ENCODE results near the gene SYTL3.
"Not testable (repeated sequence)": the region's sequence is repeated elsewhere in the genome, so short reads cannot be mapped to it uniquely, and the experiment has no call there.

SYTL3 gene

DNA sequence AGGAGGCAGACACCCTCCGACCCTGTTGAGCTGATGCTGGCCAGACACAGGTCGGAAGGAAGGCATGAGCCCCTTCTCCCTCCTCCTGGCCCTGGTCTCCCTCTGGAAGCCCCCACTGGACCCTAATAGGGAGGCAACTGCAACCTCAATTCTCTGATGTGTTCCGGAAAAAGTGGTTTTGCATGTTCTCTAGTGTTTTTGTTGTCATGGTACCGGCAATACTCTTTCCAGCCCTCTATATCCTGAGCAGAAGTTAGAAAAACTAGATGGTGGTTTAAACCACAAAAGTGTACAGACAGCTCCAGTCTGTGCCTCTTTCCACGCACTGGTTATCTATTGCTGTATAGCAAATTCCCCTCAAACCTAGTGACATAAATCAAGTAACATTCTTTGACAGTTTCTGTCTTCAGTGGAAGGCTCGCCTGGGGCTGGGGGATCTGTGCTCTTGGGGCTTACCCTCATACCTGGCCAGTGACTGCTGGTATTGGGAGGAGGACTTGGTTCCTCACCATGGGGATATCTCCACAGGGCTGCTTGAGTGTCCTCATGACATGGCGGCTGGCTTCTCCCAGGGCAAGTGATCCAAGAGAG lies 37.0 kb downstream of the SYTL3 start:
- no peak for DNase-seq

DNA sequence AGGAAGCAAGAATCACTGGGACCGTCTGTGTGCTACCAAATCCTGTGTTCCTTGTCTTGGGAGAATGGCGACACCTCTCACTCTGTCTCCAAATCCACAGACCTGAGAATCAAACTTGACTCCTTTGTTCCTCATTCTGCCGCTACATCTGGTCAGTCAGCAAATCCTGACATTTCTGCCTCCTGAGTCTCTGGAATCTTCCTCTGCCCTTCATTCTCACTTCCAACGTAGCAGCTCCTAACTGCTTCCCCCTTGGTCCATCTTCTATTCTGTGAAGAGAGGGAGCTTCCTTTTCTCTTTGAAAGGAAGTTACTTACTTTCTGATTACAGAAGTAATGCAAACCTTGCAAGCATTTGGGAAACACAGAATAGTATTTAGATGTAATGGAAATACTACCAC lies 37.7 kb downstream of the SYTL3 start:
- DNase-seq: no peak

DNA sequence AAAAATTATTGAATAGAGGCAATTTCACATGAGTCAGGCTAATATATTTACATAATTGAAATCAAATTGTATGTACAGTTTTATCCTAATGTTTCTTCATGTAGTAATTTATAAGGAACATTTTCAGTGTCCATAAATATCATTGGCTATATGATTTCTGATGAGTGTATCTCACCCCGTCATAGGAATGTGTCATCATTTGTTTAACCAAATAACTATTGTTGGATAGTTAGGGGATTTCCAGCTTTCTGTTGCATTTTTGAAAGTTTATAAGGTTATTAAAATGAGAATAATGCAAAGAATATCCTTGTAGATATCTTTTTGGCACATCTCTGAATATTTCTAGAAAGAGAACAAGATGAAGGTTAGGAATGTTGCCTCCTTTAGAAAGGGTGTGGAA lies 39.0 kb downstream of the SYTL3 start:
- no peak for DNase-seq

DNA sequence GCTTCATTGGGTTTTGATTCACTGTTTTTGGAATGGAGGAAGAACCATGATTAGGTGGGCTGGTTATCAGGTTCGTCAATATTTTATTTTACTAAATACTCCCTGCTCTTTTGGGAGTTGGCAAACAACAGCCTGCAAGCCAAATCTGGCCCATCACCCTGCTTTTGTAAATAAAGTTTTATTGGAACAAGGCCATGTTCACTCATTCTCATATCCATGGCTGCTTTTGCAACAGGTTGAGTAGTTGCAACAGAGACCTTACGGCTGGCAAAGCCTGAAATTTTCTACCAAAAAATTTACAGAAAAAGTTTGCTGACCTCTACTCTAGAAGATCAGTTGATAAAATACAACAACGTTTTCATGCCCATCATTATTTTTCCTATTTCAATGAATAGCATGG lies 45.1 kb downstream of the SYTL3 start:
- DNase-seq: no peak

DNA sequence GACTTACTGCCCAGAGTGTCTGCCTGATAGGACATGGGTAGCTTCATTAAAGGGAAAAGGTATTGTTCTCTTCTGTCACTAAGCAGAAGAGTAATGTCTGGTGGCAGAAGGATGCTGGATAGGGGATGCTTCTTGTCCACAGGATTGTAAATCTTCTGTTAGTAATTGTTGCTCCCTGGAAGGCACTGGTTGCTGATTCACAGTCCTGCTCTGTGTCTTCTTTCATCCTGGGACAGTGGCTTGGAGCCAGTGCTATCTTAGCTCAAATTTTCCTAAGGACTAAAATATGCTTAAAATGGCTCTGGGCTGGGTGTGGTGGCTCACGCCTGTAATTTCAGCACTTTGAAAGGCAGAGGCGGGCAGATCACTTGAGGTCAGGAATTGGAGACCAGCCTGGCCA lies 48.0 kb downstream of the SYTL3 start:
- DNase-seq: no peak

DNA sequence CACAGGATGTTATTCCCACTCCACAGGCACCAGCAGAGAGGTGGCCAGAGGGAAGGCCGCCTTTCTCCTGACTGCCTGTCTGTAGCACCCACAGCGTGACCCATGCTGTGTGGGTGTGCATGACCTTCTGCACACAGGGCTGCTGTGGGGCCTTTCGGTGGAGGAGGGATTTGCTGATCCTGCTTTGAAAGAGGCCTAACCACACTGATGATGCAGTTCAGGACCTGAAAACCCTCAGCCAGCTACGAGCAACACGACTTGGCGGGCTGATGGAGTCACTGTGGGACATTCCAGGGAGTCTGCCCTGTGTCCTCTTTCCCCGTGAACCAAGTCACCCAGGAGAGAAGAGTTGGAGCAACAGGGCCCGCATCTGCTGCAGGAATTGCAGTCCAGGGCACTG lies 49.1 kb downstream of the SYTL3 start:
- DNase-seq: no peak

DNA sequence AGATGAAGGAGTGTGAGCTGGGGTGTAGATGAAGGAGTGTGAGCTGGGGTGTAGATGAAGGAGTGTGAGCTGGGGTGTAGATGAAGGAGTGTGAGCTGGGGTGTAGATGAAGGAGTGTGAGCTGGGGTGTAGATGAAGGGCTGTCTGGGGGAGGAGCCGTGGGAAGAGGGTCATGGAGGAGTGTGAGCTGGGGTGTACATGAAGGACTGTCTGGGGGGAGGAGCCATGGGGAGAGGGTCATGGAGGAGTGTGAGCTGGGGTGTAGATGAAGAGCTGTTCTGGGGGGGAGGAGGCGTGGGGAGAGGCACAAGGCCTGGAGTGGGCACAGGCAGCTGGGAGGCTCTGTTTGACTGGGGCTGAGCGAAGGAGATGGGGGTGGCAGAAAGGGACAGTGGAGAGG lies 51.4 kb downstream of the SYTL3 start:
- DNase-seq: not testable (repeated sequence)

DNA sequence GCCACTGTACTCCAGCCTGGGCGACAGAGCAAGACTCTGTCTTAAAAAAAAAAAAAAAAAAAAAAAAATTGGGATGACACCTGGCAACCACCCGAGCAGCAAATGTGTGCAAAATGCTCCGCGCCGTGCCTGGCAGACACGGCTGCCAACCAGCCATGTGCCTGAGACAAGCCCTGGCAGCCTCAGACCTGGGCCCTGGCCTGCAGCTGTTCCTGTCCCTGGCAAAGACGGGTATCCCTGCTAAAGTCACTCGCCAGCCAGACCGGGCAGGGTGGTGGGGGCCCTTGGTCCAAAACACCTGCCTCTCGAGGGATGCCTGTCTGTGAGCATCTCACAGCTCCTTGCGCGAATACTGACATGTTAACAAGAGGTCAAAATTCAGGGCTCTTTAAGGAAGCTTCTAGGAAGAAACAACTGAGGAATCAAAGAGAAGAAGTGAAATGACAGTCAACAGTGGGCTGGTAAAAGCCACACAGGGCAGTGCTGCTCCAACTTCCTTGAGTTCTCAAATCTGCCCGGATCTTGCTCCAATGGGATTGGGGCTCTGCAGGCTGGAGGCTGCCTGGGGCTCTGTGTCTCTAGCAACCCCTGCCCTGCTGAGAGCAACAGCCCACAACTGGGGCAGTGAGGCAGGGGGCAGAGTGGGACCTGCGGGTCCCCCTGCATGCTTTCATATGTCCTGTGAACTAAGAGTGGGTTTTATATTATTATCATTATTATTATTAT lies 53.4 kb downstream of the SYTL3 start:
- peak in 5 of 51 donors; percentile 4 to 20 (median 15) for DNase-seq

DNA sequence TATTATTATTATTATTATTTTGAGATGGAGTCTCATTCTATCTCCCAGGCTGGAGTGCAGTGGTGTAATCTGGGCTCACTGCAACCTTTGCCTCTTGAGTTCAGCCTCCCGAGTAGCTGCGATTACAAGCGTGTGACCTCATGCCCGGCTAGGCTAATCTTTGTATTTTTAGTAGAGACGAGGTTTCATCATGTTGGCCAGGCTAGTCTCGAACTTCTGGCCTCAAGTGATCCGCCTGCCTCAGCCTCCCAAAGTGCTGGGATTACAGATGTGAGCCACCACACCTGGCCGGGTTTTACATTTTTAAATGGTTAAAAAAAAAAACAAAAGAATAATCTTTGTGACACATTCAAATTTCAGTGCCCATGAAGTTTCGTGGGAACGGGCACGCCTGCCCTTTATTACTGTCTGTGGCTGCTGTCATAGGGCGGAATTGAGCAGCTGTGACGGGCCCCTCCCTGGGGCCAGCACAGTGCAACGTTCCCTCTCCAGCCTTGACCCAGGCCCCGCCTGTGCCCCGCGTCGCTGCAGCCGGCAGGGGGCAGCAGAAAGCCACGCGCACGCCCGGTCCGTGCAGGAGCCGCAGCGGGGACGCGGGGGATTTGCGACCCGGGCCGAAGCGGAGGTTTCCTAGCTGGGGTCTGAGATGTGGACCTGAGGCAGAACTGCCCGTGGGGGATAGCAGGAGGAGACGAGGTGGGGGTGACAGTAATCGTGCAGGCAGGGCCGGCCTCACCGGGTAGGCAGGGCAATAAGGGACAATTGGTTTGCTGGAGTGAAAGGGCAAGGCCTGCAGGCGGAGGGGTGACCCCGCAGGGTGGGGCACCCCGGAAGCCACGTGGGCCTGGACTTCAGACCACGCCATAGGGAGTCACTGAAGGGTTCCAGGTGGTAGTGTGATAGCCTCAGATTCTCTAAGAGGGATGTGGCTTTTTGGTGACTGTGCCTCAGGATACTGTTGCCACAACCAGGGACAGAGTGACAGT lies 54.3 kb downstream of the SYTL3 start:
- peak in 47 of 51 donors; percentile 4 to 80 (median 48) for DNase-seq

DNA sequence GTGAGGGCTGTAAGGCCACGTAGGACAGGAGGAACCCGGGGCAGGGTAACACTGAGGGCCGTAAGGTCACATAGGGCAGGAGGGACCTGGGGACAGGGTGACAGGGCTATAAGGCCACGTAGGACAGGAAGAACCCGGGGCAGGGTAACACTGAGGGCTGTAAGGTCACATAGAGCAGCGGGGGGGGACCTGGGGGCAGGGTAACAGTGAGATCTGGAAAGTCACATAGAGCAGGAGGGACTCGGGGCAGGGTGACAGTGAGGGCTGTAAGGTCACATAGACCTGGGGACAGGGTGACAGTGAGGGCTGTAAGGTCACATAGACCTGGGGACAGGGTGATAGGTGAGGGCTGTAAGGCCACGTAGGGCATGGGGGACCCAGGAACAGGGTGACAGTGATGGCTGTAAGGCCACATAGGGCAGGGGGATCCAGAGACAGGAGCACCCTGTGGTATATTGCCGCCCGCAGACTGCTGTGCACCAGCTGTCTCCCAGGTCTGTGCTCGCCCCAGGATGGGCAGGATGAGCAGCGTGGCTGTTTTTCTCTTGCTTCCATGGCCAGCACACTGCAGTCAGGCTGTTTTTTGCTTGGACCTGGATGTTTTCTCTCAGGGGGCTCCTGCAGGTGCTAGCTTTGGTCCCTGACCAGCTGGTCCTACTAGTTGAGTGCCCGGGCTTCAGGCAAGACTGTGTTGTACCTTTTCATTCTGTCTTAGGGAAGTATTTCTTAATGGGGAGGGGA lies 55.7 kb downstream of the SYTL3 start:
- no peak for DNase-seq

DNA sequence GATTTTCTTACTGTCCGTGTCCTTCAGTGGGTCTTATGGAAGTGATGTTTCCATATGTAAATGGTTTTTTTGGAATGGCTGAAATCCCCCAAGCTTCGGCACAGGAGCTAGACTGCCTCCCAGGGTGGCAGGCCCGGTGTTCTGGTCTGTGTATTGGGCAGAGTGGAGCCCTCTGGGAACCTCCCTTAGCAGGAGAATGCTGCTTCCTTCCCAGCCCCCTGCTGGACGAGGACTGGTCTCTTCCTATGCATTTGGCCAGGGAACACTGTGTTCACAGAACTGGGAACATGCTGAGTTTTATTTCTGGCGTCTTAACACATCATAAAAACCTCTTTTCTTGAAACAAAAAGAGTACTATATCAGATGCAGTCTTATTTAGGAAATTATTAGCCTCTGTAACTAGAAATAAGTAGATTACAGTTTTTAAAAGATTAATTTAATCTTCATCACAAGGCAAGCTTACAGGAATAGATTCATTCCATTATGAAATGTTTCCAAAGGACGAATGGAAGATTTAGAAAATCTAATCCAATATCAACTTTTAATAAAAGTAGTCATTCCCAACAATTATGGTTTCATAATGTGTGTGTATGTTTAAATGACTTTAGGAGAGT lies 56.6 kb downstream of the SYTL3 start:
- DNase-seq: peak in 2 of 51 donors; percentile 16 to 18

DNA sequence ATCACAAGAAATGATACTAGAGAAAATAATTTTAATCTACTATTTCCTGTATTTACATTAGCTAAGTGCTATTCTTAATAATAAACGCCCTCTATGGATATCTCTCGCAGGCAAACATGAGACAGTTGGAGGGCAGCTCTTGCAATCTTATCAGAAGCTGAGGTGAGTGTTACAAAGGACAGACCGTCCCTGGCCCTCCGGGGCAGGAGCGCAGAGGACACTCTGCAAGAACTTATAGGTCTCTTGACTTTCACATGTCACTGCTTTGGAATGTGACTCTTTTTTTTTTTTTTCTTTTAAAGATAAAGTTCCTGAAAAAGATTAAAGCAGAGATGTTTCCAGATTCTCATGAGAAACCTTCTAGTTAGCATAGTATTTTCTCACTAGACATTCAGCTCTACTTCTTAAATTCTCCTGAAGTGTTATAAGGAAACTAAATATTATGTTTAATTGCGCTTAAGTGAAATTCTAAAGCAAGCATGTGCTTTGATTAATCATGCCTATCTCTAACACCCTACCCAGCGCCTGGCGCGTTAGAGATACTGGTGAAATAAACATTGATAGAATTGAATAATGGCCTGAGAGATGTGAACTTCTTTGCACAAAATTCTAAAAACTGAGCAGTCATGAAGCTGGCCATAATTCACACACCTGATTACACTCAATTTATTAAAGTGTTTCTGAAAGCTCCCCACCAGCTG lies 57.4 kb downstream of the SYTL3 start:
- no peak for DNase-seq

DNA sequence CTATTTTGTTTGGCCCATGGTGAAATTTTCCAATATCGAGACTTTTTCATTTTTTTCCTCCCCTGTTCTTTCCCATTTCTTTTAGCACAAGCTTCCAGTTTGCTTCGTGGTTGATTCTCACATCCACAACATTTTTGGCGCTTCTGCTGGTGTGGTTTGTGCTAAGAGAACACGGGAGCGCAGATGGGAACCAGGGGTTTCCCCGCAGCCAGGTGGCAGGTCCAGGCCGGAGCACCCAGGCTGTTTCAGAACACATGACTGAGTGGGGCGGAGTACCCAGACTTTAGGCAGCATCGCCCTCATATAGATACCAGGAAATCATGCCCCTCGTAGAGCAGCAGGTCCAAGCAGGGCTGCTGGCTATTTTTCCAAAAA lies 58.0 kb downstream of the SYTL3 start:
- DNase-seq: no peak

DNA sequence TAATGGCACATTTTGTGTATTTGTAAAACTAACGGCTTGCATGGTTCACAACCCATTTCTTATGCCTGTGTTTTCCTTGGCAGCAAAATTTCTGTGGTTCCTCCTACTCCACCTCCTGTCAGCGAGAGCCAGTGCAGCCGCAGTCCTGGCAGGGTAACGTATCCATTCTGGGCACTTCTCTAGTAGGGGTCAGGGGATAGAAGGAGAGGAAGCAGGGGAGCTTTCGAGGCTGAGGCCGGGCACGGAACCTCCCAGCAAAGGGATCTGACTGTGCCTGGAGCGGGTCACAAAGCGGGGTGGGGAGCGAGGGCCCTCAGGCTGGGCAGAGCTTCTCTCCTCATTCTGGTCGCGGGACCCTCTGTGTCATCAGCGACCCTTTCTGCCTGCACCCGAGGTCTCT lies 58.4 kb downstream of the SYTL3 start:
- peak in 1 of 51 donors; percentile 7 for DNase-seq

DNA sequence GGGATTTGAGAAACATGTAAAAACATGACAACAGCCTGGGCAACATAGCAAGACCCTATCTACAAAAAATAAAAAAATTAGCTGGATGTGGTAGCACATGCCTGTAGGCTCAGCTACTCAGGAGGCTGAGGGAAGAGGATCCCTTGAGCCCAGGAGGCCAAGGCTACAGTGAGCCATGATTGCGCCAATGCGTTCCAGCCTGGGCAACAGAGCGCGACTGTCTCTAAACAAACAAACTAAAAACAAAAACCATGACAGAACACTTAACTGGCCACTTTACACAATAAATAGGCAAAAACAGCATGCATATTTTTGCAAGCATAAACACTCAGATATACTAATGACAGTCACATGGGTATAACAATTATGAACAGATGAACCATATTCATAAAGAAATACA lies 60.0 kb downstream of the SYTL3 start:
- DNase-seq: no peak

DNA sequence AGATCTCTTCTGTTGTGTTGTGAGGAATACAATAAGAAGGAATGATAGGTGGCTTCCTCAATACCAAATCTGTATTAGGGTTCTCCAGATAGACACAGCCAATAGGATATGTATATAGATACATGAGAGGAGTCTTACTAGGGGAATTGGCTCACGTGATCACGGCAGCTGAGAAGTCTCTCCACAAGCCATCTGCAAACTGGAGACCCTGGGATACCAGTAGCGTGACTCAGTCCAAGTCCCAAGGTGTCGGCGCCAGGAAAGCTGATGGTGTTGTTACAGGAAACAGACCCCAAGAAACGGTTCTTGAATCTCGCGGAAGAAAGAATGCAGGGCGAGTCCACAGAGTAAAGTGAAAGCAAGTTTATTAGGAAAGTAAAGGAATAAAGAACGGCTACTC lies 61.4 kb downstream of the SYTL3 start:
- no peak for DNase-seq

DNA sequence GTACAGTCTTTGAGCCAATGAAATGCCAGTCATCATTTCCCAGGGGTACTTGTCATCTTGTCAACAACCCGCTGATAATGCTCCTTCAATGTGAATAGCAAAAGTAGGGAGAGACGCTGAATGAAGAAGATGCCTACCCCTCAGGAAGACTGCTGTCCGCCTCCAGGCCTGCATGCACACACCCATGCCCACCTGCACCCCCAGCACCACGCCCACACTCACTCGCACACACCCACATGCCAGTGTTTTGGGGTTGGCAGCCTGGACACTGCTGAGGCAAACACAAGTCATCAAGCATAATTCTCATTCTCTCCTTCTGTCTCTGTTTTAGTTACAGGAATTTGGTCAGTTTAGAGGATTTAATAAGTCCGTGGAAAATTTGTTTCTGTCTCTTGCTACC lies 63.6 kb downstream of the SYTL3 start:
- DNase-seq: no peak

DNA sequence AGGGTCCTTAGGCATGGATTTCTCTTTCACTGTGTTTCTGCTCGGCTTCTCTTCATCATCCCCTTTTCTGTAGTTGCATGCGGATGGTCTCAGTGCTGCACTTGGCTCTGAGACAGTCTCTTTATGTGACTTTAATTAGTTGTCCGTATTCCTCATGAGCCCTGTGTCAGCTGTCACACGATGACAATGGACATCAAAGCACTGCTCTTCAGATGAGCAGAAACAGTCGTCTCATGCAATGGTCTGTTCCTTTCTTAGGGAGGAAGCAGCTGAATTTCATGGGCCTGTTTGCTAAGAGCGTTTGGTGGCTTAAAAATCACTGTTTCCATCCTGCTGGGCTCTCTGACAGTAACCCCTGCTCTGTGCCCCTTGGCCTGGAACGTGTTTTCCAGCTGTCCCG lies 64.9 kb downstream of the SYTL3 start:
- DNase-seq: no peak

DNA sequence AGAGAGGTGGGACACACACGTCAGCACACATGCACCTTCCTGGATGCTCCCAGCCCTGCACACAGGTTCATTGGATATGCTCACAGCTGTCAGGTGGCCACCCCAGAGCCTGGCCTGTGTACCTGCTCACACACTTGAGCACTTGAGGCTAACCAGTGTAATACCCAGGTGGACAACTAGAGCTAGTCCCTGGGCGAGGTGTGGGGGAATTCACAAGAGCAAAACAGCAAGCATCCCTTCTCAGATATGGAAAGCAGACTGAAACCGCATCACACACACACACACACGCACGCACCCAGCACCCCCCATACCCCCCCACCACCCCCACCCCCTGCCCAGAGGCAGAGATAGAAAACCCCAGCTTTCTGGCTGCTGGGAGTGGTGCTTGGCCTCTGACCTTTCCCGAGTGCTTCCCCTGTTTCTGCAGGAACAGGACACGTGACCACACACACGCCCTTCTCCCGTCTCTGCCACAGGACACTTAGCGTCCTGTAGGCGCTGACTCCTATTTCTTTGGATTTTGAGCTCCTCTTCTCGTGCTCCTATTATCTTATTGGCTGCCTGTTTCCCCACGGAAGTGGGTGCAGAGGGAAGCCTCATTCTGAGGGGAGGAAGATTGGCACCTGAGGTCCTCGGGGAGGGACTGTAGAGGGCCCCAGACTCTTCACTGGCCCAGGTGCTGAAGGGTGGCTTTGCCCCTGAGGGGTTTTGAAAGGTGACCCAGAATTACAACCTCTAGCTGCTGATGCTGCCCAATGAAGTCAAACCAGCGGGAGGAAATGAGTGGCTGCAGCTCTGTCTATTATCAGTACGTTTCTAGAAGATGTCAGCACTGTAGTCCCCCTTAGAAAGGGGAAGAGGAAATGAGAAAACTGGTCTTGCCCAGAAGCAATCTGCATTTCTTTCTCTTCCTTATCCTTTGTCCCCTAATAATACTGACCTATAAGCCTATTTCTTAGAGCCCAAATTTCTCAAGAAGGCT lies 65.8 kb downstream of the SYTL3 start:
- peak in 1 of 51 donors; percentile 7 for DNase-seq

Data from hypothalamus (tissue), 51 donors.